Measurements from ENCODE around the gene BBOF1. TPM values are rescaled to one million over a fixed set of nuclear protein-coding genes. Genes with fewer than 3 reads are reported as not detected.

BBOF1 gene
- total and polyA plus RNA-seq, 2 experiments from 2014 or later = 6.4 to 18.2 TPM

- no peak overlapping the region for H3K4me3 ChIP-seq
- no peaks in the 10 kb centered on the region for H3F3A ChIP-seq (ENCODE audit: insufficient read depth)
- H3K9ac ChIP-seq = no peak overlapping the region
- H3K9me3 ChIP-seq (ENCODE audit: low read depth) = no peaks in the 10 kb centered on the region
- DNase-seq = no peak
- no peak overlapping the region for H3K4me2 ChIP-seq (ENCODE audit: unreplicated experiment)
- no peaks in the 10 kb centered on the region for H4K20me1 ChIP-seq (ENCODE audit: insufficient read depth)
- H3K27me3 ChIP-seq (replicated peaks; ENCODE audit: insufficient read depth) = no peaks in the 10 kb centered on the region
- no peak overlapping the region for H2AFZ ChIP-seq
- no peaks in the 10 kb centered on the region for H3K36me3 ChIP-seq (ENCODE audit: low read depth)
- in situ Hi-C loops (cut with MboI) = no loop called here
- TF ChIP-seq EZH2phosphoT487 (IDR thresholded peaks at IDR 0.05; ENCODE audit: insufficient read depth, low read depth) = no peak
- TF ChIP-seq EZH2 (IDR thresholded peaks at IDR 0.05; ENCODE audit: insufficient read depth, poor library complexity, severe bottlenecking) = no peak
- 64 to 65% methylated on average over 3 of the region's 3 CpGs for WGBS, 2 experiments (ENCODE audit: low coverage in 1 of 2, low lambda C conversion rate in 2 of 2, missing lambda C conversion rate in 2 of 2)
- H3K27ac ChIP-seq = no peak overlapping the region
- no peaks in the 10 kb centered on the region for H3K9me2 ChIP-seq (ENCODE audit: insufficient read depth)
- H3K4me1 ChIP-seq (ENCODE audit: insufficient read depth) = no peaks in the 10 kb centered on the region
- H3K79me2 ChIP-seq (ENCODE audit: insufficient read depth) = no peaks in the 10 kb centered on the region
Measured at GRCh38 chr14:74034572-74034971, 15.4 kb downstream of the BBOF1 start.

- H2AFZ ChIP-seq = no peak overlapping the region
- H3K36me3 ChIP-seq (ENCODE audit: low read depth) = no peaks in the 10 kb centered on the region
- H3K27me3 ChIP-seq (replicated peaks; ENCODE audit: insufficient read depth) = no peaks in the 10 kb centered on the region
- no peaks in the 10 kb centered on the region for H4K20me1 ChIP-seq (ENCODE audit: insufficient read depth)
- no peak for TF ChIP-seq EZH2phosphoT487 (IDR thresholded peaks at IDR 0.05; ENCODE audit: insufficient read depth, low read depth)
- TF ChIP-seq EZH2 (IDR thresholded peaks at IDR 0.05; ENCODE audit: insufficient read depth, poor library complexity, severe bottlenecking) = no peak
- DNase-seq = peak; percentile 66
- H3K79me2 ChIP-seq (ENCODE audit: insufficient read depth) = no peaks in the 10 kb centered on the region
- no peak overlapping the region for H3K4me3 ChIP-seq
- no peak overlapping the region for H3K9ac ChIP-seq
- H3K27ac ChIP-seq = no peak overlapping the region
- 77 to 82% methylated on average over 4 of the region's 4 CpGs for WGBS, 2 experiments (ENCODE audit: low coverage in 1 of 2, low lambda C conversion rate in 2 of 2, missing lambda C conversion rate in 2 of 2)
- no peaks in the 10 kb centered on the region for H3F3A ChIP-seq (ENCODE audit: insufficient read depth)
- in situ Hi-C loops (cut with MboI) = no loop called here
- H3K4me2 ChIP-seq (ENCODE audit: unreplicated experiment) = no peak overlapping the region
- H3K9me2 ChIP-seq (ENCODE audit: insufficient read depth) = no peaks in the 10 kb centered on the region
- H3K4me1 ChIP-seq (ENCODE audit: insufficient read depth) = no peaks in the 10 kb centered on the region
- H3K9me3 ChIP-seq (ENCODE audit: low read depth) = no peaks in the 10 kb centered on the region
Measured at GRCh38 chr14:74035556-74035955, 16.4 kb downstream of the BBOF1 start.

GRCh38 chr14:74038020-74038859 is 19.1 kb downstream of the BBOF1 start:
- H3K4me1 ChIP-seq (ENCODE audit: insufficient read depth) = no peaks in the 10 kb centered on the region
- no peak overlapping the region for H2AFZ ChIP-seq
- DNase-seq = peak; percentile 62
- no peaks in the 10 kb centered on the region for H3K9me2 ChIP-seq (ENCODE audit: insufficient read depth)
- H3K27me3 ChIP-seq (replicated peaks; ENCODE audit: insufficient read depth) = no peaks in the 10 kb centered on the region
- H4K20me1 ChIP-seq (ENCODE audit: insufficient read depth) = no peaks in the 10 kb centered on the region
- H3K9ac ChIP-seq = no peak overlapping the region
- no peak for TF ChIP-seq EZH2phosphoT487 (IDR thresholded peaks at IDR 0.05; ENCODE audit: insufficient read depth, low read depth)
- no peak for TF ChIP-seq EZH2 (IDR thresholded peaks at IDR 0.05; ENCODE audit: insufficient read depth, poor library complexity, severe bottlenecking)
- WGBS, 2 experiments (ENCODE audit: low coverage in 1 of 2, low lambda C conversion rate in 2 of 2, missing lambda C conversion rate in 2 of 2) = 65 to 67% methylated on average over 3 of the region's 3 CpGs
- in situ Hi-C loops (cut with MboI) = no loop called here
- no peak overlapping the region for H3K27ac ChIP-seq
- no peak overlapping the region for H3K4me2 ChIP-seq (ENCODE audit: unreplicated experiment)
- H3K79me2 ChIP-seq (ENCODE audit: insufficient read depth) = no peaks in the 10 kb centered on the region
- H3K36me3 ChIP-seq (ENCODE audit: low read depth) = no peaks in the 10 kb centered on the region
- no peaks in the 10 kb centered on the region for H3F3A ChIP-seq (ENCODE audit: insufficient read depth)
- no peak overlapping the region for H3K4me3 ChIP-seq
- H3K9me3 ChIP-seq (ENCODE audit: low read depth) = no peaks in the 10 kb centered on the region

GRCh38 chr14:74042296-74042695 is 23.1 kb downstream of the BBOF1 start:
- 46 to 48% methylated on average over 2 of the region's 2 CpGs for WGBS, 2 experiments (ENCODE audit: low coverage in 1 of 2, low lambda C conversion rate in 2 of 2, missing lambda C conversion rate in 2 of 2)
- H3K9me2 ChIP-seq (ENCODE audit: insufficient read depth) = no peaks in the 10 kb centered on the region
- no peaks in the 10 kb centered on the region for H3F3A ChIP-seq (ENCODE audit: insufficient read depth)
- H3K4me3 ChIP-seq = no peak overlapping the region
- no peak for DNase-seq
- in situ Hi-C loops (cut with MboI) = no loop called here
- H2AFZ ChIP-seq = no peak overlapping the region
- no peaks in the 10 kb centered on the region for H3K9me3 ChIP-seq (ENCODE audit: low read depth)
- H3K36me3 ChIP-seq (ENCODE audit: low read depth) = no peaks in the 10 kb centered on the region
- H3K4me2 ChIP-seq (ENCODE audit: unreplicated experiment) = no peak overlapping the region
- H3K4me1 ChIP-seq (ENCODE audit: insufficient read depth) = no peaks in the 10 kb centered on the region
- H3K27ac ChIP-seq = no peak overlapping the region
- no peak overlapping the region for H3K9ac ChIP-seq
- H3K27me3 ChIP-seq (replicated peaks; ENCODE audit: insufficient read depth) = no peaks in the 10 kb centered on the region
- no peaks in the 10 kb centered on the region for H4K20me1 ChIP-seq (ENCODE audit: insufficient read depth)
- no peak for TF ChIP-seq EZH2 (IDR thresholded peaks at IDR 0.05; ENCODE audit: insufficient read depth, poor library complexity, severe bottlenecking)
- no peak for TF ChIP-seq EZH2phosphoT487 (IDR thresholded peaks at IDR 0.05; ENCODE audit: insufficient read depth, low read depth)
- no peaks in the 10 kb centered on the region for H3K79me2 ChIP-seq (ENCODE audit: insufficient read depth)
